ENCODE data around the gene RBM47. TPM values are rescaled to one million over a fixed set of nuclear protein-coding genes. Genes with fewer than 3 reads are reported as not detected.

Gene RBM47
- total RNA-seq, 1 donor, result 2.2 TPM

- Histone ChIP-seq H3K27ac (ENCODE audit: low read depth, low read length) (no peak overlapping the region), H3K4me1 (ENCODE audit: insufficient read depth, low read length) (no peaks in the 10 kb centered on the region), H3K4me2 (ENCODE audit: insufficient read depth, low read length) (no peak overlapping the region), H3K79me2 (ENCODE audit: insufficient read depth, low read length) (no peaks in the 10 kb centered on the region), H3K27me3 (ENCODE audit: insufficient read depth, low read length) (no peaks in the 10 kb centered on the region), H3K9me3 (ENCODE audit: low read depth, low read length) (no peaks in the 10 kb centered on the region), H3K4me3 (ENCODE audit: insufficient read depth, low read length) (no peak overlapping the region), H2AFZ (ENCODE audit: low read length) (no peak overlapping the region), H3K36me3 (ENCODE audit: insufficient read depth, low read length) (no peaks in the 10 kb centered on the region), H4K20me1 (ENCODE audit: insufficient read depth, low read length) (no peaks in the 10 kb centered on the region)
- no peak for TF ChIP-seq CTCF (IDR thresholded peaks at IDR 0.05; ENCODE audit: extremely low read depth, low read depth, low read length)
- DNase-seq (ENCODE audit: insufficient read length, low spot score, missing footprints), result no peak
Measured at GRCh38 chr4:40419231-40419912, 210.3 kb downstream of the RBM47 start.

GRCh38 chr4:40418430-40419230, 211.0 kb downstream of the RBM47 start:
- Histone ChIP-seq H3K4me3 (ENCODE audit: insufficient read depth, low read length) (no peak overlapping the region), H3K79me2 (ENCODE audit: insufficient read depth, low read length) (no peaks in the 10 kb centered on the region), H2AFZ (ENCODE audit: low read length) (no peak overlapping the region), H3K27me3 (ENCODE audit: insufficient read depth, low read length) (peaks cover 3% of the 10 kb centered on the region), H3K4me2 (ENCODE audit: insufficient read depth, low read length) (no peak overlapping the region), H3K9me3 (ENCODE audit: low read depth, low read length) (no peaks in the 10 kb centered on the region), H3K27ac (ENCODE audit: low read depth, low read length) (no peak overlapping the region), H4K20me1 (ENCODE audit: insufficient read depth, low read length) (no peaks in the 10 kb centered on the region), H3K4me1 (ENCODE audit: insufficient read depth, low read length) (no peaks in the 10 kb centered on the region), H3K36me3 (ENCODE audit: insufficient read depth, low read length) (no peaks in the 10 kb centered on the region)
- DNase-seq (ENCODE audit: insufficient read length, low spot score, missing footprints), result no peak
- no peak for TF ChIP-seq CTCF (IDR thresholded peaks at IDR 0.05; ENCODE audit: extremely low read depth, low read depth, low read length)

- peaks cover 3% of the 10 kb centered on the region for H3K27me3 ChIP-seq (ENCODE audit: insufficient read depth, low read length)
- no peak for TF ChIP-seq CTCF (IDR thresholded peaks at IDR 0.05; ENCODE audit: extremely low read depth, low read depth, low read length)
Measured at GRCh38 chr4:40417941-40418340, 211.7 kb downstream of the RBM47 start.

GRCh38 chr4:40414673-40415072, 215.0 kb downstream of the RBM47 start:
- Histone ChIP-seq H3K27ac (ENCODE audit: low read depth, low read length) (no peak overlapping the region), H2AFZ (ENCODE audit: low read length) (no peak overlapping the region), H3K27me3 (ENCODE audit: insufficient read depth, low read length) (peaks cover 3% of the 10 kb centered on the region), H3K79me2 (ENCODE audit: insufficient read depth, low read length) (no peaks in the 10 kb centered on the region), H3K4me3 (ENCODE audit: insufficient read depth, low read length) (no peak overlapping the region), H3K9me3 (ENCODE audit: low read depth, low read length) (no peaks in the 10 kb centered on the region), H3K4me2 (ENCODE audit: insufficient read depth, low read length) (no peak overlapping the region), H4K20me1 (ENCODE audit: insufficient read depth, low read length) (no peaks in the 10 kb centered on the region), H3K4me1 (ENCODE audit: insufficient read depth, low read length) (no peaks in the 10 kb centered on the region), H3K36me3 (ENCODE audit: insufficient read depth, low read length) (no peaks in the 10 kb centered on the region)
- TF ChIP-seq CTCF (IDR thresholded peaks at IDR 0.05; ENCODE audit: extremely low read depth, low read depth, low read length), result no peak
- DNase-seq (ENCODE audit: insufficient read length, low spot score, missing footprints), result no peak

More at GRCh38 chr4:40417941-40418340, 211.7 kb downstream of the RBM47 start:
- no peaks in the 10 kb centered on the region for H3K79me2 ChIP-seq (ENCODE audit: insufficient read depth, low read length)
- H3K27ac ChIP-seq (ENCODE audit: low read depth, low read length), result no peak overlapping the region
- no peaks in the 10 kb centered on the region for H3K4me1 ChIP-seq (ENCODE audit: insufficient read depth, low read length)
- H3K4me3 ChIP-seq (ENCODE audit: insufficient read depth, low read length), result no peak overlapping the region
- H3K36me3 ChIP-seq (ENCODE audit: insufficient read depth, low read length), result no peaks in the 10 kb centered on the region
- H2AFZ ChIP-seq (ENCODE audit: low read length), result no peak overlapping the region
- H3K4me2 ChIP-seq (ENCODE audit: insufficient read depth, low read length), result no peak overlapping the region
- no peak for DNase-seq (ENCODE audit: insufficient read length, low spot score, missing footprints)
- no peaks in the 10 kb centered on the region for H4K20me1 ChIP-seq (ENCODE audit: insufficient read depth, low read length)
- no peaks in the 10 kb centered on the region for H3K9me3 ChIP-seq (ENCODE audit: low read depth, low read length)
